Prostate gland (tissue), 2 donors: ENCODE data around the gene EVC2.

Experiments used
- POLR2AphosphoS5 ChIP-seq: sonication (generic); formaldehyde crosslinking; IDR thresholded peaks from one replicate; pipeline ENCODE4 v1.6.1; 2017; ENCODE audit warnings: antibody characterized with exemption
- TF ChIP-seq, protein P1 (sequence below), 4 experiments: fragments of 200-600 bp in 2 of 4; fragments of 450-650 bp in 2 of 4; sonication (generic) in 2 of 4; IDR thresholded peaks; 1 replicate in 3 of 4; 2 replicates in 1 of 4; pipeline ENCODE4 v1.5.1; 2016 to 2019; ENCODE audit warnings: antibody characterized with exemption in 4 of 4, mild to moderate bottlenecking in 2 of 4, moderate library complexity in 2 of 4

DNA sequence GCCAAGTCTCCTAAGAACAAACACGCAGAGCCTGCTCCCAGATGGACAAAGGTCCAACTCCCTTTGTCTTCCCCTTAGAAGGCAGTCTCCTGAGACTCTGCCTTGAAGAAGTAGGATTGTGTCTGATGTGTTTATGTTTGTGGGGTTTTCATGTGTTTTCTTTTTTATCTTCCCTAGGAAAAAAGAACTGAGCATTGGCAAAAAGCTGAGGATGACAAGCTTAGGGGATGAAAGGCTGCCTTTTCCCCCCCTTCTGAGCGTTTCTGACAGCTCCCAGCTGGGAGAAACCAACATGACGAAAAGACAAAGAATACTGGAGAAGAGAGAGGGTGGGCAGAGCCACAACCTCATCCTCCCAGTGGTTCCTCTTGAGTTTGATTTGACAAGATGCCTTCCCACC is 181.1 kb downstream of the EVC2 start:
- TF ChIP-seq, protein P1, sequence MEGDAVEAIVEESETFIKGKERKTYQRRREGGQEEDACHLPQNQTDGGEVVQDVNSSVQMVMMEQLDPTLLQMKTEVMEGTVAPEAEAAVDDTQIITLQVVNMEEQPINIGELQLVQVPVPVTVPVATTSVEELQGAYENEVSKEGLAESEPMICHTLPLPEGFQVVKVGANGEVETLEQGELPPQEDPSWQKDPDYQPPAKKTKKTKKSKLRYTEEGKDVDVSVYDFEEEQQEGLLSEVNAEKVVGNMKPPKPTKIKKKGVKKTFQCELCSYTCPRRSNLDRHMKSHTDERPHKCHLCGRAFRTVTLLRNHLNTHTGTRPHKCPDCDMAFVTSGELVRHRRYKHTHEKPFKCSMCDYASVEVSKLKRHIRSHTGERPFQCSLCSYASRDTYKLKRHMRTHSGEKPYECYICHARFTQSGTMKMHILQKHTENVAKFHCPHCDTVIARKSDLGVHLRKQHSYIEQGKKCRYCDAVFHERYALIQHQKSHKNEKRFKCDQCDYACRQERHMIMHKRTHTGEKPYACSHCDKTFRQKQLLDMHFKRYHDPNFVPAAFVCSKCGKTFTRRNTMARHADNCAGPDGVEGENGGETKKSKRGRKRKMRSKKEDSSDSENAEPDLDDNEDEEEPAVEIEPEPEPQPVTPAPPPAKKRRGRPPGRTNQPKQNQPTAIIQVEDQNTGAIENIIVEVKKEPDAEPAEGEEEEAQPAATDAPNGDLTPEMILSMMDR (IDR thresholded peaks at IDR 0.05): no peak
- no peak for TF ChIP-seq POLR2AphosphoS5
